ENCODE measurements around the gene HEG1.

DNA sequence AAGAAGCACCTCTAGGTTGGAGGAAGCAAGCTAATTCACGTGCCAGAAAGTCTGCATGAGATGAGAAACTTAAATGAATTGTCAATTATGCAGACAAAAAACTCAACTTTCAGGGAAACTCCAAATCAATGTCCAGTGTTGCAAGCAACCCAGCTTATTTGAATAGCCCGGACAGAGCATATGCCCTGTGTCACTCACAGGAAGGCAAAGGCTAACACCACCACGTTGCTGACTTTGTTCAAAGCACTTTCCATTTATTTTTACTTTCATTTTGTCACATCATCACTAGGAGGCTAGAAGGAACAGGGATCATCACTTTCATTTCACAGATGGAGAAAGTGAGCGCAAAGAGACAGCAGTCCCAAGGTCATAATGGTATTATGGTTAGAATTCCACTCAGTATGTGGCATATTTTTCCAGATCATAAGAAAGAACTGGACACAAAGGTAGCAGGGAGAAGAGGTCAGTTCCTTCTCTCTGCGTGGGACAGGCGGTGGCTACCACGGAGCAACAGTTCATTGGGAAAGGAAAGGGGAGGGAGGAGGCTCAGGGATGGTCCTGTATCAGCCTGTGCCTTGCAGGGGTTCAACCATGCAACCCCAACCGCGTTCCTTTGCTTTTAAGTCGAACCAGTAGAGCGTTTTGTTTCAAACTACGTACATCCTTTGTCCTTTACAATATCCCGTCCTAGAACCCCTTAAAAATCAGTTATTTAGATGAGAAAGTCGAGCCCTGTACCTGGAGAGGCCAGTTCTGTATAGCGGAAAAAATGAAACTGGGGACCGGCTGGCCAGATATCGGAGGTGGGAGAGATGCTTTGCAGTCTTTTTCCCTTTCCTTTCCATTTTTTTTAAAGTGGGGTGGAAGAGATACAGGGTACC, 1.1 kb downstream of the HEG1 start:
- TF ChIP-seq POLR2A (IDR thresholded peaks at IDR 0.05; ENCODE audit: low read depth) (peak; percentile 19), POLR2AphosphoS5 (IDR thresholded peaks at IDR 0.05) (peak; percentile 69 to 86)
